K562 (cell line): ENCODE data around the gene BRAT1. TPM values are rescaled to one million over a fixed set of nuclear protein-coding genes. Genes with fewer than 3 reads are reported as not detected.

Experiments
- ATAC-seq: fragments of 200-7000 bp; cut with Tn5 transposase; 3 replicates; pipeline ENCODE4 v1.9.1; 2020; ENCODE audit warnings: moderate library complexity
- BruUV-seq: library from RNA; stranded (reverse); fragments of 400-500 nt; replicated peaks from 2 replicates; lab custom pipeline; 2021; lab: Mats Ljungman, UMichigan
- CTCF ChIA-PET: fragments of 300-600 bp; formaldehyde crosslinking; extraction: SDS; loops from one replicate; lab custom pipeline; 2021; ENCODE audit warnings: low intra/inter-chr PET ratio; lab: Yijun Ruan, JAX
- POLR2A ChIA-PET: fragments of 300-600, 350-650 bp; sonication (Branson Sonifier 250); formaldehyde crosslinking; extraction: SDS; loops from one replicate; lab custom pipeline; 2021; ENCODE audit warnings: antibody characterized with exemption, inconsistent platforms; lab: Yijun Ruan, JAX
- DNase-seq, 4 experiments: peaks; one replicate each; pipeline versions ENCODE4 v3.0.0 to v3.0.0-alpha.2; 2011 to 2018; ENCODE audit warnings: low spot score in 3 of 4, mixed read lengths in 3 of 4; ENCODE audit errors: extremely low read depth in 1 of 4
- FAIRE-seq: peaks from 2 replicates; lab custom pipeline; 2011; peaks lifted over from hg19 to GRCh38; lab: Jason Lieb, UNC
- H2AFZ ChIP-seq: 2 replicates; pipeline ENCODE4 v1.6.0; 2011; ENCODE audit warnings: low read depth, low read length, control low read depth, inconsistent platforms
- H3K27ac ChIP-seq: fragments of 200-600 bp; 3 replicates; pipeline ENCODE4 v1.8.0; 2011; ENCODE audit warnings: low read depth, mild to moderate bottlenecking, control low read depth, inconsistent platforms, low read length, moderate library complexity, mixed read lengths; ENCODE audit errors: extremely low read depth
- H3K27me3 ChIP-seq, 2 experiments: fragments of 300-600 bp in 1 of 2; 2 replicates in 1 of 2; 3 replicates in 1 of 2; pipeline versions ENCODE4 v1.6.0 to v1.8.0; 2011; ENCODE audit warnings: inconsistent platforms in 2 of 2, low read length in 2 of 2, mild to moderate bottlenecking in 1 of 2, mixed read lengths in 1 of 2, moderate library complexity in 1 of 2; ENCODE audit not compliant: control insufficient read depth in 2 of 2, insufficient read depth in 2 of 2
- H3K36me3 ChIP-seq: fragments of 300-600 bp; 3 replicates; pipeline ENCODE4 v1.8.0; 2011; ENCODE audit warnings: mild to moderate bottlenecking, low read length, inconsistent platforms; ENCODE audit not compliant: control insufficient read depth, insufficient read depth
- H3K4me1 ChIP-seq, 2 experiments: fragments of 200-600 bp in 1 of 2; replicated peaks in 1 of 2; 2 replicates in 1 of 2; 3 replicates in 1 of 2; pipeline versions ENCODE4 v1.5.1 to v1.8.0; 2011; ENCODE audit warnings: inconsistent platforms in 2 of 2, low read length in 2 of 2, mild to moderate bottlenecking in 1 of 2, mixed read lengths in 1 of 2, moderate library complexity in 1 of 2; ENCODE audit not compliant: control insufficient read depth in 2 of 2, insufficient read depth in 2 of 2
- H3K4me2 ChIP-seq: 2 replicates; pipeline ENCODE4 v1.6.1; 2011; ENCODE audit warnings: low read length, control low read depth, inconsistent platforms, mixed read lengths; ENCODE audit not compliant: insufficient read depth
- H3K4me3 ChIP-seq: fragments of 200-600 bp; sonication (generic), shearing (Covaris generic); 2 replicates; pipeline ENCODE4 v1.5.1; 2016; ENCODE audit warnings: control low read depth, inconsistent platforms
- H3K79me2 ChIP-seq: fragments of 200-600 bp; 3 replicates; pipeline ENCODE4 v1.8.0; 2011; ENCODE audit warnings: low read length, inconsistent platforms; ENCODE audit not compliant: control insufficient read depth, insufficient read depth
- H3K9ac ChIP-seq, 2 experiments: 2 replicates each; pipeline versions ENCODE4 v1.6.0 to v1.6.1; 2011; ENCODE audit warnings: low read depth in 2 of 2, low read length in 2 of 2, control low read depth in 1 of 2, inconsistent platforms in 1 of 2, mild to moderate bottlenecking in 1 of 2, mixed read lengths in 1 of 2; ENCODE audit not compliant: insufficient read depth in 1 of 2
- H3K9me1 ChIP-seq: one replicate; pipeline ENCODE4 v1.6.0; 2011; ENCODE audit warnings: inconsistent platforms, mild to moderate bottlenecking, low read length, moderate library complexity; ENCODE audit not compliant: control insufficient read depth, insufficient read depth
- H3K9me3 ChIP-seq: replicated peaks from 2 replicates; pipeline ENCODE4 v1.5.1; 2011; ENCODE audit warnings: low read depth, low read length, inconsistent platforms; ENCODE audit not compliant: control insufficient read depth, insufficient read depth
- H4K20me1 ChIP-seq: replicated peaks from 2 replicates; pipeline ENCODE4 v1.6.1; 2011; ENCODE audit warnings: low read length, inconsistent platforms, mixed read lengths; ENCODE audit not compliant: control insufficient read depth, insufficient read depth
- ETV6 ChIP-seq, 3 experiments: fragments of 150-350 bp in 1 of 3; sonication (generic) in 1 of 3; formaldehyde crosslinking in 1 of 3; IDR thresholded peaks; 2 replicates each; pipeline versions ENCODE4 v1.6.1 to v1.8.0; 2014 to 2022; ENCODE audit warnings: borderline replicate concordance in 2 of 3, low read depth in 2 of 3, antibody characterized with exemption in 1 of 3, low read length in 1 of 3, mild to moderate bottlenecking in 1 of 3, missing genetic modification reagents in 1 of 3
- HNRNPL ChIP-seq: fragments of 200-400 bp; formaldehyde crosslinking; IDR thresholded peaks from 2 replicates; pipeline ENCODE4 v1.6.1; 2017; ENCODE audit warnings: low read depth, mild to moderate bottlenecking, low read length
- JUND ChIP-seq, 2 experiments: IDR thresholded peaks; 2 replicates in 1 of 2; 3 replicates in 1 of 2; pipeline ENCODE4 v1.6.1; 2011; ENCODE audit warnings: borderline replicate concordance in 2 of 2, low read depth in 2 of 2, low read length in 2 of 2, improper control_type of control experiment in 1 of 2, missing biosample characterization in 1 of 2, missing genetic modification characterization in 1 of 2, missing genetic modification reagents in 1 of 2
- TRIM28 ChIP-seq: fragments of 450-650 bp; IDR thresholded peaks from 2 replicates; pipeline ENCODE4 v1.6.1; 2017
- WGBS: fragments of 100-300 bp; shearing (Covaris generic); methylation state at CpG from one replicate; pipeline ENCODE4 v1.1.6; 2016; ENCODE audit warnings: low coverage, mixed read lengths; ENCODE audit not compliant: insufficient coverage; ENCODE audit errors: missing lambda C conversion rate; 5-methylcytosine and 5-hydroxymethylcytosine counted together
- in situ Hi-C: fragments of 300-500 bp; cut with MboI; formaldehyde crosslinking; loops from 4 replicates; pipeline ENCODE4 v1.15.0; 2018; ENCODE audit warnings: inconsistent platforms, mixed read lengths
- intact Hi-C: fragments of 100-400 bp; cut with micrococcal nuclease; formaldehyde crosslinking; loops from 2 replicates; pipeline ENCODE4 v1.14.2; 2022
- polyA plus RNA-seq, 8 experiments: library from polyadenylated mRNA; depleted of rRNA in 4 of 8; stranded (reverse) in 5 of 8; unstranded in 3 of 8; fragments of >200 nt; fragmentation: Nextera tagmentation in 2 of 8; fragmentation: Illumina TruSeq in 1 of 8; extraction: Ambion mirVana in 2 of 8; extraction: Trizol in 1 of 8; gene quantifications; 2 replicates each; pipeline versions ENCODE4 v1.2.1 to v1.2.3, GENCODE V29; 2011 to 2014; ENCODE audit warnings: inconsistent platforms in 1 of 8, missing spikeins in 1 of 8
- total RNA-seq, 7 experiments: library from RNA; depleted of rRNA in 6 of 7; stranded (reverse); fragments of >200 nt in 6 of 7; fragmentation: Illumina TruSeq in 2 of 7; extraction: Trizol in 2 of 7; gene quantifications; 2 replicates each; pipeline versions ENCODE4 v1.2.1 to v1.2.3, GENCODE V29; 2011 to 2021; ENCODE audit warnings: low replicate concordance in 1 of 7
- TF ChIP-seq, protein P1 (sequence below): sonication (generic); formaldehyde crosslinking; IDR thresholded peaks from 2 replicates; pipeline ENCODE4 v1.8.1; 2023; ENCODE audit warnings: mild to moderate bottlenecking, missing genetic modification reagents
- TF ChIP-seq, protein P2 (sequence below): fragments of 250-450 bp; sonication (Bioruptor Pico); IDR thresholded peaks from 2 replicates; pipeline ENCODE4 v1.5.0; 2022; ENCODE audit warnings: mild to moderate bottlenecking

The BRAT1 gene
- total and polyA plus RNA-seq, 9 of the 15 experiments (the other 6 are each of a cell fraction or from before 2014, with no cell fraction given): 0.13 to 49.6 (median 10.5) TPM

DNA sequence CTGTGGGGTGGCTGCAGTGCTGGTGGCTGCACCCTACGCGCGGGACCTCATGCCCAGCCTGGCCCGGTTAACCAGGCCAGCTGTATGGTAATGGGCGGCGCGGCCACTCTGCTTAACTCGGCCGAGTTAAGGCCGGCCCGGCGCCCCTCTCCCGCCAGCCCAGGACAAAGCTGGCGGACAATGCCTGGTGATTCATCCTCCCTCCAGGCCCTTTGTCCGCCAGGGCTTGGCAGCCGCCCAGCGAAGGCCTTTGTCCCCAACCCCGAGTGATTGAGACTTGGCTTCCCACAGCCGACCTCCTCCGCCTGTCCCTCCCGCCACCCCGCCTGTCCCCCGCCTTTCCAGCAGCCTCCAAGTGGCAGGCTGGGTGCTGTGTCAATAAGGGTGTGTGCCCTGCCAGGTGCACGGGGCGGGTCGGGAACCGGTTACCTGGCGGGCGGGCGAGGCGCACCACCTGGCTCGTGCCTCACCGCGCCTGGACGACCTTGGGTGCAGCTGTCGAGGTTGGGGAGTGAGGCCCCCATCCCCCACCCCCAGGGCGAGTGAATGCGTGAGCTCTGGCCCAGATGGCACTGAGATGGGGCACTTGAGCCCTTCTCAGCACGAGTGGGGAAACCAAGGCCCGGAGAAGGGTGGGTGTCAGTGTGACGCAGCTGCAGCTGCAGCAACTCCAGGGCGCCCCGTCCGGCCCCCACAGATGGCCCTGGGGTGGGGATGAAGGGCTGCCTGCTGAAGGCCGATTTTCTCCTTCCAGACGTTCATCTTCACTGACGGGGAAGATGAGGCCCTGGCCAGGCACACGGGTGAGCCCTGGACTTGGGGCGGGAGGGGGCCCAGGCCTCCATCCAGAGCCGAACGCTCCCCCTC is 31.1 kb downstream of the BRAT1 start (continued):
- TF ChIP-seq, protein P1, sequence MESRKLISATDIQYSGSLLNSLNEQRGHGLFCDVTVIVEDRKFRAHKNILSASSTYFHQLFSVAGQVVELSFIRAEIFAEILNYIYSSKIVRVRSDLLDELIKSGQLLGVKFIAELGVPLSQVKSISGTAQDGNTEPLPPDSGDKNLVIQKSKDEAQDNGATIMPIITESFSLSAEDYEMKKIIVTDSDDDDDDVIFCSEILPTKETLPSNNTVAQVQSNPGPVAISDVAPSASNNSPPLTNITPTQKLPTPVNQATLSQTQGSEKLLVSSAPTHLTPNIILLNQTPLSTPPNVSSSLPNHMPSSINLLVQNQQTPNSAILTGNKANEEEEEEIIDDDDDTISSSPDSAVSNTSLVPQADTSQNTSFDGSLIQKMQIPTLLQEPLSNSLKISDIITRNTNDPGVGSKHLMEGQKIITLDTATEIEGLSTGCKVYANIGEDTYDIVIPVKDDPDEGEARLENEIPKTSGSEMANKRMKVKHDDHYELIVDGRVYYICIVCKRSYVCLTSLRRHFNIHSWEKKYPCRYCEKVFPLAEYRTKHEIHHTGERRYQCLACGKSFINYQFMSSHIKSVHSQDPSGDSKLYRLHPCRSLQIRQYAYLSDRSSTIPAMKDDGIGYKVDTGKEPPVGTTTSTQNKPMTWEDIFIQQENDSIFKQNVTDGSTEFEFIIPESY: peak; percentile 73
- TF ChIP-seq JUND (IDR thresholded peaks at IDR 0.05; ENCODE audit: borderline replicate concordance, low read depth, low read length) (peak; percentile 74), JUND (tag; IDR thresholded peaks at IDR 0.05; ENCODE audit: borderline replicate concordance, low read depth, low read length) (peak; percentile 42; the same call in 1 of the 3 replicates)

DNA sequence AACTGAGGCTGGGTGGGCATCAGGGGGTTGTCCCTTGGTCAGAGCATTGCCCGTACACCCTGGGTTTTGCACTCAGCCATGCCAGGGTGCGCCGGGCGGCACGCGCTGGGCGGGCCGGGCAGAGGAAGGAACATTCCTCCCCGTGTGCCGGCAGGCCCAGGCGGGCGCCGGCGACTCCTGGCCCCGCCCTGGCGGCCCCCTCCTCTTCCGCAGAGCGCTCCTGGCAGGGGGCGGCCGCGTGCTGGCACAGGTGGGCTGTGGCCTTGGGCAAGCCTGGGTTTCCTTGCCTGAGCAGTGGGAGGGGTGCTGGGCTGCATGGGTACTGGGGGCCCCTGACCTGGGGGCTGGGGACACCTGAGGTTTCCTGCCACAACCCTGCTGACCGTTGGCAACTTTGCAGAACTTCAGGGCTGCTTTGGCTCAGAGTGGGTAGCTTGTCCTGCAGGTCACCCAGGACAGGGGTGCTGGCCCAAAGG is 31.8 kb downstream of the BRAT1 start:
- intact Hi-C loops: no loop called here
- H3K27me3 ChIP-seq: peaks cover 0 to 14% of the 10 kb centered on the region in 2 experiments; a peak in 2 of 5 replicates
- H3K36me3 ChIP-seq: no peaks in the 10 kb centered on the region
- no peak for ATAC-seq
- H3K4me1 ChIP-seq: peaks cover 11 to 92% of the 10 kb centered on the region in 2 experiments
- H3K9me3 ChIP-seq: no peaks in the 10 kb centered on the region
- BruUV-seq: no TSS peak
- H3K79me2 ChIP-seq: no peaks in the 10 kb centered on the region
- TF ChIP-seq TRIM28: no peak
- TF ChIP-seq HNRNPL: peak; percentile 39; the same call in 1 of the 2 replicates
- TF ChIP-seq ETV6 (IDR thresholded peaks at IDR 0.05; ENCODE audit: borderline replicate concordance in 1 of 2, low read depth in 2 of 2, low read length in 1 of 2): no peak
- no peak for TF ChIP-seq ETV6 (CRISPR knock-in tag; IDR thresholded peaks at IDR 0.05; ENCODE audit: borderline replicate concordance)
- TF ChIP-seq, protein P2, sequence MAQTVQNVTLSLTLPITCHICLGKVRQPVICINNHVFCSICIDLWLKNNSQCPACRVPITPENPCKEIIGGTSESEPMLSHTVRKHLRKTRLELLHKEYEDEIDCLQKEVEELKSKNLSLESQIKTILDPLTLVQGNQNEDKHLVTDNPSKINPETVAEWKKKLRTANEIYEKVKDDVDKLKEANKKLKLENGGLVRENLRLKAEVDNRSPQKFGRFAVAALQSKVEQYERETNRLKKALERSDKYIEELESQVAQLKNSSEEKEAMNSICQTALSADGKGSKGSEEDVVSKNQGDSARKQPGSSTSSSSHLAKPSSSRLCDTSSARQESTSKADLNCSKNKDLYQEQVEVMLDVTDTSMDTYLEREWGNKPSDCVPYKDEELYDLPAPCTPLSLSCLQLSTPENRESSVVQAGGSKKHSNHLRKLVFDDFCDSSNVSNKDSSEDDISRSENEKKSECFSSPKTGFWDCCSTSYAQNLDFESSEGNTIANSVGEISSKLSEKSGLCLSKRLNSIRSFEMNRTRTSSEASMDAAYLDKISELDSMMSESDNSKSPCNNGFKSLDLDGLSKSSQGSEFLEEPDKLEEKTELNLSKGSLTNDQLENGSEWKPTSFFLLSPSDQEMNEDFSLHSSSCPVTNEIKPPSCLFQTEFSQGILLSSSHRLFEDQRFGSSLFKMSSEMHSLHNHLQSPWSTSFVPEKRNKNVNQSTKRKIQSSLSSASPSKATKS (CRISPR knock-in tag): no peak
- no peak for FAIRE-seq
- in situ Hi-C loops: no loop called here
- no peak overlapping the region for H3K4me3 ChIP-seq
- no peak overlapping the region for H3K4me2 ChIP-seq
- H3K9me1 ChIP-seq: no peaks in the 10 kb centered on the region
- H4K20me1 ChIP-seq: peaks cover 4% of the 10 kb centered on the region
- H2AFZ ChIP-seq: no peak overlapping the region
- DNase-seq: no peak
- ChIA-PET POLR2A (interaction anchor here (0.5 kb wide), 1 partner anchor 484 kb away, joined by 3 read pairs; no protein-coding TSS in a partner anchor), CTCF (no interaction called here)
- H3K27ac ChIP-seq: no peak overlapping the region
- 60% methylated on average over 8 of the region's 22 CpGs for WGBS
- H3K9ac ChIP-seq: peak overlapping the region in 1 of 2 experiments; percentile 36; a peak in 1 of 4 replicates
